ENCODE results near the gene POLR3F.

POLR3F gene

DNA sequence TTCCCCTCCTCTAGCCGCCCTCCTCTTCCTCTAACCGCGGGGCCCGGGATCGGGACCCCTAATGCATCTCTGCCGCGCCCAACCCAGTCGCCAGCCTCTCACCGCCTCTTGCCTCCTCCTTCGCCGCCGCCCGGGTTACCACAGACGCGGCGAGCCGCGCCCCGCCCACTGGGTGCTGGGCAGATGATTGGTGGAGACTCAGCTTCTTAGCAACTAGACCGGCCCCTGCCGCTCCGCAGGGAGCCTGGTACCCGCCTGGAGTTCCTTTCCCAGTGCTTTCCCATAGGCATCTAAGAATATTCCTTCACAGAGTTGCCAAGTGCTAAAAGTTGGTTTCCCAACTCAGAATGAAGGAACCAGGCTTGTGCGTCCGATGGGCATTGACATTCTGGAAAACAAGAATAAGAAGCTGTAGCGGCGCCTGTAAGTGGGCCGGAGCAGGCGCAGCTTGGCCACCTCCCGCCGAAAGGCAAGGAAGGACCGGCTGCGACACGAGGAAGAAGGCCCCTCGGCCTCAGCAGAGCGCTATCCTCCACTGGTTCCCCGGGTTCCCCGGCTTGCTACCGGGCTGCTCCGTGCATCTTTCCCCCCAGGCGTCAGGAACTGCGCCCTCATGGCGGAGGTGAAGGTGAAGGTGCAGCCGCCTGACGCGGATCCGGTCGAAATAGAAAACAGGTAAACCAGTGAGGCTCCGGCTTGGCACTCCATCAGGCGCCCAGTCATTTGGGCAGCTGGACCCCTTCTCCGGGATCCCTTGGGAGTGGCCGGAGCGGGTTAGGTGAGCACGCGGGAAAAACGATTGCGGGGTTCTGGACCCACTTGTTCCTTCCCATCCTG is at the start of gene POLR3F, which contains the start of gene DZANK1:
TSS of gene POLR3F (plus strand) at position 497 of the 837 bp plus-strand sequence. CDS start at position 614, 117 bp downstream.
TSS of gene DZANK1 (minus strand) at position 137 of the 837 bp plus-strand sequence. CDS start 1,672 bp downstream, outside the sequence.
- in situ Hi-C loops (cut with HindIII; ENCODE audit: low pct_ligation_motif_present, low pct_unique_long_range_greater_than_20kb, low sequenced_read_pairs): no loop called here
- peak; percentile 95 for DNase-seq

DNA sequence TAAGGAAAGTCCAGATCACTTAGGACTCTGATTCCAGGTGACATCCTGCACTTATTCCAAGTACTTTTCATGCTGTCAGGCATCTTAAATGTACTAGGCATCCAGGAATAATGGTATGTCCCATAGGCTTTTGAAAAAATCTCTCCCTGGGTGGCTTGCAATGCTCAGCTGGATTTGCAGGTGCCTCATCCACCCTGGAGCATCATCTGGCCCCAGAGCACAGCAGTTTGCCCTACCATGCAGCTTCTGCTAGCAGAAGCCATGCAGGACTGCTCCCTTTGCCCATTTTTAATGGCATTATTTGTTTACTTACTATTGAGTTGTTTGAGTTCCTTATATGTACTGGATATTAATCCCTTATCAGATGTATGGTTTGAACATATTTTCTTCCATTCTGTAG is 45.6 kb upstream of the POLR3F start:
- DNase-seq: no peak
- in situ Hi-C loops (cut with HindIII; ENCODE audit: low pct_ligation_motif_present, low pct_unique_long_range_greater_than_20kb, low sequenced_read_pairs): no loop called here

- no peak for DNase-seq
- in situ Hi-C loops (cut with HindIII; ENCODE audit: low pct_ligation_motif_present, low pct_unique_long_range_greater_than_20kb, low sequenced_read_pairs): no loop called here
Observed at GRCh38 chr20:18427214-18427613, 40.0 kb upstream of the POLR3F start.

- DNase-seq: no peak
- in situ Hi-C loops (cut with HindIII; ENCODE audit: low pct_ligation_motif_present, low pct_unique_long_range_greater_than_20kb, low sequenced_read_pairs): no loop called here
Observed at GRCh38 chr20:18428490-18429173, 38.6 kb upstream of the POLR3F start.

GRCh38 chr20:18430172-18430826 is 36.9 kb upstream of the POLR3F start:
- no peak for DNase-seq
- in situ Hi-C loops (cut with HindIII; ENCODE audit: low pct_ligation_motif_present, low pct_unique_long_range_greater_than_20kb, low sequenced_read_pairs): no loop called here

- in situ Hi-C loops (cut with HindIII; ENCODE audit: low pct_ligation_motif_present, low pct_unique_long_range_greater_than_20kb, low sequenced_read_pairs): no loop called here
Observed at GRCh38 chr20:18431206-18431605, 36.0 kb upstream of the POLR3F start.

GRCh38 chr20:18436847-18437246 is 30.3 kb upstream of the POLR3F start:
- DNase-seq: no peak
- in situ Hi-C loops (cut with HindIII; ENCODE audit: low pct_ligation_motif_present, low pct_unique_long_range_greater_than_20kb, low sequenced_read_pairs): no loop called here

More at GRCh38 chr20:18431206-18431605, 36.0 kb upstream of the POLR3F start:
- DNase-seq: no peak

GRCh38 chr20:18440403-18440802 is 26.8 kb upstream of the POLR3F start:
- DNase-seq: no peak
- in situ Hi-C loops (cut with HindIII; ENCODE audit: low pct_ligation_motif_present, low pct_unique_long_range_greater_than_20kb, low sequenced_read_pairs): no loop called here

- DNase-seq: no peak
Observed at GRCh38 chr20:18443886-18444285, 23.3 kb upstream of the POLR3F start.

DNA sequence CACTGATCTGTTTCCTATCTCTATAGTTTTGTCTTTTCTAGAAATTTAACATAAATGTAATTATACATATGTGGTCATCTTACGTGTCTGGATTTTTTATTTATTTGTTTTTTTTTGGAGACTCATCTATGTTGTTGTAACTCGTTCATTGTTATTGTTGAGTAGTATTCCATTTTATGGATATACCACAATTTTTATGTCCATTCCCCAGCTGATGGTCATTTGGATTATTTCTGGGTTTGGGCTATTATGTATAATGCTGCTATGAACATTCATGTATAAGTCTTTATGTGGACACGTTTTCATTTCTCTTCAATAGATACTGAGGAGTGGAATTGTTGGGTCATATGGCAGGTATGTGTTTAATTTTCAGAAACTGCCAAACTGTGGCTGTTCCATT is 10.6 kb upstream of the POLR3F start:
- DNase-seq: no peak
- in situ Hi-C loops (cut with HindIII; ENCODE audit: low pct_ligation_motif_present, low pct_unique_long_range_greater_than_20kb, low sequenced_read_pairs): no loop called here

More at GRCh38 chr20:18443886-18444285, 23.3 kb upstream of the POLR3F start:
- in situ Hi-C loops (cut with HindIII; ENCODE audit: low pct_ligation_motif_present, low pct_unique_long_range_greater_than_20kb, low sequenced_read_pairs): no loop called here

- DNase-seq: peak; percentile 80
- in situ Hi-C loops (cut with HindIII; ENCODE audit: low pct_ligation_motif_present, low pct_unique_long_range_greater_than_20kb, low sequenced_read_pairs): no loop called here
Observed at GRCh38 chr20:18465536-18466200, 1.5 kb upstream of the POLR3F start.

- in situ Hi-C loops (cut with HindIII; ENCODE audit: low pct_ligation_motif_present, low pct_unique_long_range_greater_than_20kb, low sequenced_read_pairs): no loop called here
Observed at GRCh38 chr20:18466574-18466893, 656 bp upstream of the POLR3F start.

GRCh38 chr20:18477218-18477617 is 10.0 kb downstream of the POLR3F start:
- in situ Hi-C loops (cut with HindIII; ENCODE audit: low pct_ligation_motif_present, low pct_unique_long_range_greater_than_20kb, low sequenced_read_pairs): no loop called here
- DNase-seq: no peak

More at GRCh38 chr20:18466574-18466893, 656 bp upstream of the POLR3F start:
- no peak for DNase-seq

DNA sequence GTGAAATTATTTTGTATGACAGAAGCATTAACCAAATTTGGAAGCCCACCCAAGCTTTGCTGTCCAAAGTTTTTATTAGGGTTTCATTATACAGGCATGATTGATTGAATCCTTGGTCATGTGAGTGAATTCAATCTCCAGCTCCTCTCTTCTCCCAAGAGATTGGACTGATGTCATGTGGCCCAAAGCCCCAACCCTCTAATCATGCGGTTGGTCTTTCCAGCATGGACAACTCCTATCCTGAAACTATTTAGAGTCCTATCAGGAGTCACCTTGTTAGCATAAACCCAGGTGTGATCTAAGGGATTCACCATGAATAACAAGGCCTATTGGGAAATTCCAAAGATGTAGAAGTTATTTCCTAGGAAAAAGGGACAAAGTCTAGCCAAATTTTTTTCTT is 10.6 kb downstream of the POLR3F start:
- in situ Hi-C loops (cut with HindIII; ENCODE audit: low pct_ligation_motif_present, low pct_unique_long_range_greater_than_20kb, low sequenced_read_pairs): no loop called here
- no peak for DNase-seq

GRCh38 chr20:18481596-18481995 is 14.4 kb downstream of the POLR3F start:
- in situ Hi-C loops (cut with HindIII; ENCODE audit: low pct_ligation_motif_present, low pct_unique_long_range_greater_than_20kb, low sequenced_read_pairs): no loop called here
- no peak for DNase-seq

GRCh38 chr20:18488301-18488700 is 21.1 kb downstream of the POLR3F start:
- in situ Hi-C loops (cut with HindIII; ENCODE audit: low pct_ligation_motif_present, low pct_unique_long_range_greater_than_20kb, low sequenced_read_pairs): no loop called here
- DNase-seq: no peak

- DNase-seq: no peak
- in situ Hi-C loops (cut with HindIII; ENCODE audit: low pct_ligation_motif_present, low pct_unique_long_range_greater_than_20kb, low sequenced_read_pairs): no loop called here
Observed at GRCh38 chr20:18496042-18496441, 28.9 kb downstream of the POLR3F start.

DNA sequence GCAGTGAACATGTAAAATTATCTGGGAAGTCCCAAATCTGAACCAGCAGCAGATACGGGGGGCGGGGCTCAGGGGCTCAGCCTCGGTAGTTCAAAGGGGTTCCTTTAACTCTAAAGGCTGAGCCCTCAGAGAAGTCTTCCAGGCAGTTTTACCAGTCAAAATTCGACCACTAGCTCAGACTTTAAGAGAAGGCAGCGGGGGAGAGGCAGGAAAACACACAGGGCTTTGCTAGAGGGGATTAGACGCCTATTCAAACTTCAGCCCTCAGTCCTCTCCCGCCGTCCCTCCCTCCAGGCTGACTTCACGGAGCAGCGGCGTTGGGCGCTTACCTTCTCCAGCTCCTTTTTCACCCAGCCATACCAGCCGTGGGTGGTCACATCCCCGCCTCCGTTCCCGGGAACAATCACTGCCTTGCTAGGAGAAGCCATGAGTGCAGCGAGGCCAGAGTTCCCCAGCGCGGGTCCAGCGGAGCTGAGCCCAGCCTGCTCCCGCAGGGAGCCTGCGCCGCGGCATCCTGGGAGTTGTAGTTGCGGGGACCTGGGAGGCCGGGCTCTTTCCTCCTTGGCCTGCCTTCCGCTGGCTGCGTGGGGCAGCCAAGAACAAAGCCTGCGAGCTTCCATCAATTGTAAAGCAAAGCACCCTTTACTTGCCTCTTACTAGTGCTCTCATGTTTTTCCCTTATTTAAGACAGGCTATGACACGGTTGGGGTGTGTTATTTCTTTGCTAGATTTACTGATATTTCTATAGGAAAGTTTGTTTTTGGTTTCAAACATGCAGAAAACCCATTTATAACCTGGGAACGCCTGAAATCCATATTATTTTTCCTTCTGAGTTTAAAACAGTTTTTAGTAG is 29.8 kb downstream of the POLR3F start, which contains the start of gene RBBP9:
TSS of gene RBBP9 (minus strand) at position 486 of the 853 bp plus-strand sequence. CDS start at position 428, 58 bp downstream.
- peak; percentile 76 for DNase-seq
- in situ Hi-C loops (cut with HindIII; ENCODE audit: low pct_ligation_motif_present, low pct_unique_long_range_greater_than_20kb, low sequenced_read_pairs): no loop called here
